IMR-90 (cell line): Measurements from ENCODE around the gene GALC. TPM values are rescaled to one million over a fixed set of nuclear protein-coding genes. Genes with fewer than 3 reads are reported as not detected.

ENCODE experiments used
- ATAC-seq: fragments of 200-7000 bp; cut with Tn5 transposase; 2 replicates; pipeline ENCODE4 v1.9.1; 2020; ENCODE audit warnings: low read depth, mild to moderate bottlenecking, moderate library complexity
- BruUV-seq: library from RNA; stranded (reverse); fragments of 400-500 nt; replicated peaks from 2 replicates; lab custom pipeline; 2021; lab: Mats Ljungman, UMichigan
- CTCF ChIA-PET: fragments of 300-600 bp; formaldehyde crosslinking; extraction: SDS; loops from one replicate; lab custom pipeline; 2021; ENCODE audit warnings: antibody characterized with exemption; lab: Yijun Ruan, JAX
- POLR2A ChIA-PET: fragments of 300-600 bp; sonication (Branson Sonifier 250); formaldehyde crosslinking; loops from one replicate; lab custom pipeline; 2022; ENCODE audit warnings: antibody characterized with exemption; ENCODE audit not compliant: unreplicated experiment; lab: Charles Lee
- DNase-seq: peaks from one replicate; pipeline ENCODE4 v3.0.0; 2013
- H2AFZ ChIP-seq: replicated peaks from 2 replicates; pipeline ENCODE3; 2013; ENCODE audit warnings: low read length, mild to moderate bottlenecking; ENCODE audit not compliant: poor library complexity
- H2AK5ac ChIP-seq: 2 replicates; pipeline ENCODE4 v1.6.1; 2013; ENCODE audit warnings: low read depth, low read length, inconsistent platforms
- H2AK9ac ChIP-seq: replicated peaks from 2 replicates; pipeline ENCODE3; 2013; ENCODE audit warnings: mild to moderate bottlenecking, low read depth, low read length, moderate library complexity; ENCODE audit not compliant: poor library complexity
- H2BK120ac ChIP-seq: 2 replicates; pipeline ENCODE4 v1.6.1; 2013; ENCODE audit warnings: low read depth, low read length, inconsistent platforms
- H2BK15ac ChIP-seq: 3 replicates; pipeline ENCODE4 v1.6.1; 2013; ENCODE audit warnings: low read depth, low read length, inconsistent platforms
- H2BK20ac ChIP-seq: 2 replicates; pipeline ENCODE4 v1.6.1; 2013; ENCODE audit warnings: low read depth, mild to moderate bottlenecking, inconsistent platforms, low read length, moderate library complexity
- H2BK5ac ChIP-seq: 2 replicates; pipeline ENCODE4 v1.6.1; 2013; ENCODE audit warnings: mild to moderate bottlenecking, low read depth, low read length, inconsistent platforms; ENCODE audit not compliant: poor library complexity, severe bottlenecking
- H3K14ac ChIP-seq: replicated peaks from 2 replicates; pipeline ENCODE4 v1.6.1; 2013; ENCODE audit warnings: low read depth, low read length, inconsistent platforms
- H3K18ac ChIP-seq: 2 replicates; pipeline ENCODE4 v1.6.1; 2013; ENCODE audit warnings: low read depth, low read length, control low read depth
- H3K23ac ChIP-seq: 2 replicates; pipeline ENCODE4 v1.6.1; 2013; ENCODE audit warnings: low read depth, low read length, inconsistent platforms
- H3K27ac ChIP-seq: 2 replicates; pipeline ENCODE4 v1.5.1; 2013; ENCODE audit warnings: mild to moderate bottlenecking, control low read depth, low read length; ENCODE audit not compliant: insufficient read depth
- H3K27me3 ChIP-seq: 2 replicates; pipeline ENCODE4 v1.6.1; 2013; ENCODE audit warnings: low read length; ENCODE audit not compliant: control insufficient read depth, insufficient read depth
- H3K36me3 ChIP-seq: 2 replicates; pipeline ENCODE4 v1.6.1; 2013; ENCODE audit warnings: low read length, mixed read lengths; ENCODE audit not compliant: control insufficient read depth, insufficient read depth
- H3K4ac ChIP-seq: 2 replicates; pipeline ENCODE4 v1.6.1; 2013; ENCODE audit warnings: low read depth, low read length, inconsistent platforms
- H3K4me1 ChIP-seq: 2 replicates; pipeline ENCODE4 v1.6.1; 2013; ENCODE audit warnings: low read length, mixed read lengths; ENCODE audit not compliant: control insufficient read depth, insufficient read depth
- H3K4me2 ChIP-seq: 2 replicates; pipeline ENCODE4 v1.6.1; 2013; ENCODE audit warnings: low read depth, mild to moderate bottlenecking, control low read depth, low read length, moderate library complexity
- H3K4me3 ChIP-seq: 2 replicates; pipeline ENCODE4 v1.5.1; 2013; ENCODE audit warnings: low read depth, mild to moderate bottlenecking, control low read depth, low read length, moderate library complexity; ENCODE audit not compliant: insufficient read depth
- H3K56ac ChIP-seq: 2 replicates; pipeline ENCODE4 v1.6.1; 2013; ENCODE audit warnings: low read length, inconsistent platforms; ENCODE audit not compliant: insufficient read depth; ENCODE audit errors: extremely low read depth
- H3K79me1 ChIP-seq, 2 experiments: 2 replicates each; pipeline ENCODE4 v1.6.1; 2013; ENCODE audit warnings: low read length in 2 of 2, inconsistent platforms in 1 of 2, low read depth in 1 of 2
- H3K9ac ChIP-seq: 2 replicates; pipeline ENCODE4 v1.6.1; 2013; ENCODE audit warnings: low read depth, low read length, control low read depth
- H3K9me1 ChIP-seq: 2 replicates; pipeline ENCODE4 v1.6.1; 2013; ENCODE audit warnings: low read length, inconsistent platforms; ENCODE audit not compliant: insufficient read depth
- H3K9me3 ChIP-seq: 2 replicates; pipeline ENCODE4 v1.6.1; 2013; ENCODE audit warnings: low read length; ENCODE audit not compliant: control insufficient read depth, insufficient read depth
- H4K20me1 ChIP-seq: 2 replicates; pipeline ENCODE4 v1.6.1; 2013; ENCODE audit warnings: low read length, inconsistent platforms; ENCODE audit not compliant: insufficient read depth
- H4K5ac ChIP-seq: 2 replicates; pipeline ENCODE4 v1.6.1; 2013; ENCODE audit warnings: mild to moderate bottlenecking, low read depth, low read length, control low read depth
- H4K8ac ChIP-seq, 2 experiments: 2 replicates each; pipeline ENCODE4 v1.6.1; 2013; ENCODE audit warnings: low read depth in 2 of 2, low read length in 2 of 2, control low read depth in 1 of 2, inconsistent platforms in 1 of 2
- H4K91ac ChIP-seq: 2 replicates; pipeline ENCODE4 v1.6.1; 2013; ENCODE audit warnings: low read depth, low read length, inconsistent platforms; ENCODE audit not compliant: insufficient read depth
- MAFK ChIP-seq: IDR thresholded peaks from 2 replicates; pipeline ENCODE4 v1.6.1; 2012; ENCODE audit warnings: low read depth, low read length, improper control_type of control experiment
- NFE2L2 ChIP-seq: fragments of 150-350 bp; IDR thresholded peaks from 2 replicates; pipeline ENCODE4 v1.6.1; 2016; ENCODE audit warnings: low read depth, mild to moderate bottlenecking, low read length
- RCOR1 ChIP-seq: IDR thresholded peaks from 2 replicates; pipeline ENCODE4 v1.6.1; 2012; ENCODE audit warnings: mild to moderate bottlenecking, low read length, improper control_type of control experiment; ENCODE audit not compliant: insufficient replicate concordance
- dilution Hi-C: fragments of 300-500 bp; cut with HindIII; formaldehyde crosslinking; loops from one replicate; pipeline ENCODE4 v1.14.3; 2018; ENCODE audit warnings: low sequenced_read_pairs; ENCODE audit not compliant: unreplicated experiment
- in situ Hi-C: fragments of 300-500 bp; cut with MboI; formaldehyde crosslinking; loops from 3 replicates; pipeline ENCODE4 v1.14.3; 2019; ENCODE audit warnings: low sequenced_read_pairs, inconsistent platforms, mixed read lengths
- intact Hi-C: fragments of 100-400 bp; cut with micrococcal nuclease; formaldehyde crosslinking; loops from 2 replicates; pipeline ENCODE4 v1.10.0; 2022
- polyA plus RNA-seq, 3 experiments: library from polyadenylated mRNA; depleted of rRNA; stranded (reverse); fragments of >200 nt; gene quantifications; 2 replicates each; pipeline ENCODE4 v1.2.3, GENCODE V29; 2012; ENCODE audit warnings: low replicate concordance in 1 of 3
- total RNA-seq: library from RNA; depleted of rRNA; stranded (reverse); fragments of >200 nt; gene quantifications from 2 replicates; pipeline ENCODE4 v1.2.3, GENCODE V29; 2012

GALC gene
- total and polyA plus RNA-seq, 2 of the 4 experiments (the other 2 are of a cell fraction), result 6.3 to 7.9 TPM

DNA sequence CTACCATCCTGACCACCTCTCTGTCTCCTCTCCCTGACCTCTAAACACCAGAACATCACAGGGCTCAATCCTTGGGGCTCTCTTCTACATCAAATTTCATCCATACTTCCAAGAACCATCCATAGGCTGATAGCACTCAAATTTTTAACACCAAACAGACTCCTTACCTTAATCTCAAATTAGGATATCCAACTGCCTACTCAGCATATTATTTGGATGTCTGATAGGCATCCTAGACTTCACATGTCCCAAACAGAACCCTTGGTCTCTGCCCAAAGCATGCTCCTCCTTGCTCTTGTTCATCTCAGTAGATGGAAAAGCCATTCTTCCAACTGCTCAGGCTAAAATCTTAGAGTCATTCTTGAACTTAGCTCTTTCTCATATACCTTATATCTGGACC, 91.3 kb downstream of the GALC start:
- Histone ChIP-seq H3K56ac (no peak overlapping the region), H3K9me3 (no peaks in the 10 kb centered on the region), H3K4me1 (no peaks in the 10 kb centered on the region), H2BK15ac (no peak overlapping the region), H3K36me3 (no peaks in the 10 kb centered on the region), H3K9me1 (no peaks in the 10 kb centered on the region), H3K27me3 (no peaks in the 10 kb centered on the region), H3K4ac (no peak overlapping the region), H3K4me3 (no peak overlapping the region), H3K79me1 (no peaks in the 10 kb centered on the region), H2BK120ac (no peak overlapping the region), H3K23ac (no peak overlapping the region), H3K27ac (no peak overlapping the region), H2BK5ac (no peak overlapping the region), H2AK5ac (no peak overlapping the region), H4K91ac (no peak overlapping the region), H2BK20ac (no peak overlapping the region), H3K9ac (no peak overlapping the region), H4K8ac (no peak overlapping the region), H2AFZ (no peak overlapping the region), H3K14ac (no peak overlapping the region), H2AK9ac (no peak overlapping the region), H4K20me1 (no peaks in the 10 kb centered on the region), H4K5ac (no peak overlapping the region), H3K18ac (no peak overlapping the region), H3K4me2 (no peak overlapping the region)
- POLR2A ChIA-PET, result no interaction called here
- CTCF ChIA-PET, result no interaction called here
- BruUV-seq, result no TSS peak
- dilution Hi-C loops, result no loop called here
- ATAC-seq (no peak), DNase-seq (no peak)
- in situ Hi-C loops, result no loop called here
- TF ChIP-seq NFE2L2, result no peak
- TF ChIP-seq MAFK, result peak; percentile 76
- no peak for TF ChIP-seq RCOR1
- intact Hi-C loops, result no loop called here
